Measurements from ENCODE around the gene CACNA2D3. TPM values are rescaled to one million over a fixed set of nuclear protein-coding genes. Genes with fewer than 3 reads are reported as not detected.

CACNA2D3 gene
- total RNA-seq, 1 donor from 2014 or later = not detected

GRCh38 chr3:54217828-54218227 lies 95.5 kb downstream of the CACNA2D3 start:
- no peaks in the 10 kb centered on the region for H3K9me3 Mint-ChIP-seq
- intact Hi-C loops (cut with micrococcal nuclease) = no loop called here
- no peaks in the 10 kb centered on the region for H3K4me1 Mint-ChIP-seq (ENCODE audit: low read depth)
- no peaks in the 10 kb centered on the region for H3K27me3 Mint-ChIP-seq (ENCODE audit: insufficient read depth)
- H3K27ac Mint-ChIP-seq = no peak overlapping the region
- DNase-seq (ENCODE audit: low spot score) = no peak
- no peaks in the 10 kb centered on the region for H3K36me3 Mint-ChIP-seq (ENCODE audit: low read depth)
- no peak overlapping the region for H3K4me3 Mint-ChIP-seq

- no peaks in the 10 kb centered on the region for H3K9me3 Mint-ChIP-seq
- H3K36me3 Mint-ChIP-seq (ENCODE audit: low read depth) = no peaks in the 10 kb centered on the region
- no peaks in the 10 kb centered on the region for H3K27me3 Mint-ChIP-seq (ENCODE audit: insufficient read depth)
- no peak overlapping the region for H3K27ac Mint-ChIP-seq
- no peak overlapping the region for H3K4me3 Mint-ChIP-seq
- no peaks in the 10 kb centered on the region for H3K4me1 Mint-ChIP-seq (ENCODE audit: low read depth)
- no peak for DNase-seq (ENCODE audit: low spot score)
- intact Hi-C loops (cut with micrococcal nuclease) = no loop called here
These were observed 100.0 kb downstream of the CACNA2D3 start for GRCh38 chr3:54222316-54222715.

DNA sequence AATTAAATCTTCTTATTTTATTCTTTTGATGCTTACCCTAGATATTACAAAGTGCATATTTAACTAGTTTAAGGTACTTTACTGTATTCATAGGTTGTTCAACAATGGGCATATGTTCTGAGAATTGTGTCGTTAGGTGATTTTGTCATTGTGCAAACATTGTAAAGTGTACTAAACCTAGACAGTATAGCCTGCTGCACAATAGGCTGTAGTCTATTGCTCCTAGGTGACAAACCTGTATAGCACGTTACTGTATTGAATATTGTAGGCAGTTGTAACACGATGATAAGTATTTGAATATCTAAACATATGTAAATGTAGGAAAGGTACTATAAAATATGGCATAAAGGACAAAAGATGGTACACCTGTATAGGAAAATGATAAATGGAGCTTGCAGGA lies 100.7 kb downstream of the CACNA2D3 start:
- Mint-ChIP-seq H3K4me1 (ENCODE audit: low read depth) (no peaks in the 10 kb centered on the region), H3K36me3 (ENCODE audit: low read depth) (no peaks in the 10 kb centered on the region), H3K4me3 (no peak overlapping the region), H3K9me3 (no peaks in the 10 kb centered on the region), H3K27ac (no peak overlapping the region), H3K27me3 (ENCODE audit: insufficient read depth) (no peaks in the 10 kb centered on the region)
- intact Hi-C loops (cut with micrococcal nuclease) = no loop called here
- no peak for DNase-seq (ENCODE audit: low spot score)

DNA sequence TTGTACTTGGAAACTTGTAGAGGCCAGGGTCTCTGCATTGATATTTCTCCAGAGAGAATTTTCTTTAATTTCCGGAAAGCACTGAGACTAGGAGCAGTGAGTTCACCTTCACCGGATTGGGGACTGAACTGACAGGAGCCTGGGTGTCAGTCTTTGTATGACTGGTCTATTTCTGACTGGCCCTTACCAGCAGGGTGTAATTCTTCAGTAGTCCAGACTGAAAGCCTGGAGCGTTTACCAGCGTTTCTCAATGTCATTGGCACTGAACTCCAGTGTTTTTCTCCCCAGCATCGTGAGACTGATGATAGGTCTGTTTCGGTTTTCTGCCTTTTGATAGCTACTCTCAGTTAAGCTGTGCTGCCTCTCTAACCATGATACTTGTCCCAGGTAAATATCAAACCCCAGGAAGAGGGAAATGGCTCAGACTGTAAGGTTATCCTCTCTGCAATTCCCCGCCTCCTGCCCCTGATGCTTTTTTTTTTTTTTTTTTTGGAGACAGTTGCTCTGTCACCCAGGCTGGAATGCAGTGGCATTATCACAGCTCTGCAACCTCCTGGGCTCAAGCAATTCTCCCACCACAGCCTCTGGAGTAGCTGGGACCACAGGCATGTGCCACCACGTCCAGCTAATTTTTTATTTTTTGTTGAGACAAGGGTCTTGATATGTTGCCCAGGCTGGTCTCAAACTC lies 103.6 kb downstream of the CACNA2D3 start:
- Mint-ChIP-seq H3K27ac (no peak overlapping the region), H3K4me1 (ENCODE audit: low read depth) (no peaks in the 10 kb centered on the region), H3K4me3 (no peak overlapping the region), H3K9me3 (no peaks in the 10 kb centered on the region), H3K27me3 (ENCODE audit: insufficient read depth) (no peaks in the 10 kb centered on the region), H3K36me3 (ENCODE audit: low read depth) (no peaks in the 10 kb centered on the region)
- no peak for DNase-seq (ENCODE audit: low spot score)
- intact Hi-C loops (cut with micrococcal nuclease) = no loop called here

DNA sequence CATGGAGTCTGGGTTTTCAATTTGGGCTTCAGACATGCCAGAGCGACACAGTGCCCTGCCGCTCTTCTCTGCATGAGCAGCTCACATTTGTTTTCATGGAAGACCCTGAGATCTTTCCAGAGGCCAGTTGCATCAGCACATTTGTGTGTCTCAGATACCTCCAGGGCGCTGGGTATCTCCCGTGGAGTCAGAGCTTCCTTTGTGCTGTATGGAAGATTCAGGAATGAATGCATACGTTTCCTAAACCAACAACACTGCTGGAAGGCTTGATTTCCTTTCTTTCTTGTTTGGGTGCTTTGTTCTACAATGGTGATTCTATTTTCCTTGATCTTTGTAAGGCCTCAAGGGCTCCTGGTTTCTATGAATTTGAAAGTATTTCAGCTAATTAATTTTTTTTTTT lies 106.5 kb downstream of the CACNA2D3 start:
- Mint-ChIP-seq H3K4me3 (no peak overlapping the region), H3K9me3 (no peaks in the 10 kb centered on the region), H3K4me1 (ENCODE audit: low read depth) (no peaks in the 10 kb centered on the region), H3K27ac (no peak overlapping the region), H3K36me3 (ENCODE audit: low read depth) (no peaks in the 10 kb centered on the region), H3K27me3 (ENCODE audit: insufficient read depth) (no peaks in the 10 kb centered on the region)
- intact Hi-C loops (cut with micrococcal nuclease) = no loop called here
- no peak for DNase-seq (ENCODE audit: low spot score)

DNA sequence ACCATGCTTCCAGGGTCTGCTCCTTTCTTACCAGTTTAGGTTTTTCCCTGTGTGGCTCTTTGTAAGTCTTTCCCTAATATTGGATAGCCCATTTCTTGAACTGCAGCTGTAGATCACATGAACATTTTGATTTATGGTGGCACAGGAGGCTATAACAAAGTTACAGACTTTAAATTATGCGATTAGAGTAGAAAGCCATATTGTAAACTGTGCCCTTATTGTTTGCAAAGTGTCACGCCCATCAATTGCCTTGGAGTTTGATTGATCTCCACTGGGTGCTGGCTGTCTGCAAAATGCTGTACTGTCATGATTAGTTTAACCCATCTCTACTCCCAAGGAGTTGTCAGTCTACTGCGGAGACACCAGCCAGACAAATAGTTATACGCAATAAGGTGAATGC lies 110.3 kb downstream of the CACNA2D3 start:
- no peaks in the 10 kb centered on the region for H3K27me3 Mint-ChIP-seq (ENCODE audit: insufficient read depth)
- intact Hi-C loops (cut with micrococcal nuclease) = no loop called here
- no peak for DNase-seq (ENCODE audit: low spot score)
- H3K27ac Mint-ChIP-seq = no peak overlapping the region
- no peaks in the 10 kb centered on the region for H3K9me3 Mint-ChIP-seq
- H3K4me3 Mint-ChIP-seq = no peak overlapping the region
- H3K4me1 Mint-ChIP-seq (ENCODE audit: low read depth) = no peaks in the 10 kb centered on the region
- H3K36me3 Mint-ChIP-seq (ENCODE audit: low read depth) = no peaks in the 10 kb centered on the region

- no peaks in the 10 kb centered on the region for H3K36me3 Mint-ChIP-seq (ENCODE audit: low read depth)
- no peaks in the 10 kb centered on the region for H3K27me3 Mint-ChIP-seq (ENCODE audit: insufficient read depth)
These were observed 113.6 kb downstream of the CACNA2D3 start for GRCh38 chr3:54235998-54236397.

GRCh38 chr3:54237109-54237508 lies 114.8 kb downstream of the CACNA2D3 start:
- Mint-ChIP-seq H3K27me3 (ENCODE audit: insufficient read depth) (no peaks in the 10 kb centered on the region), H3K27ac (no peak overlapping the region)

More at GRCh38 chr3:54235998-54236397, 113.6 kb downstream of the CACNA2D3 start:
- DNase-seq (ENCODE audit: low spot score) = no peak
- H3K4me1 Mint-ChIP-seq (ENCODE audit: low read depth) = no peaks in the 10 kb centered on the region
- H3K27ac Mint-ChIP-seq = no peak overlapping the region
- intact Hi-C loops (cut with micrococcal nuclease) = no loop called here
- no peak overlapping the region for H3K4me3 Mint-ChIP-seq
- H3K9me3 Mint-ChIP-seq = no peaks in the 10 kb centered on the region

DNA sequence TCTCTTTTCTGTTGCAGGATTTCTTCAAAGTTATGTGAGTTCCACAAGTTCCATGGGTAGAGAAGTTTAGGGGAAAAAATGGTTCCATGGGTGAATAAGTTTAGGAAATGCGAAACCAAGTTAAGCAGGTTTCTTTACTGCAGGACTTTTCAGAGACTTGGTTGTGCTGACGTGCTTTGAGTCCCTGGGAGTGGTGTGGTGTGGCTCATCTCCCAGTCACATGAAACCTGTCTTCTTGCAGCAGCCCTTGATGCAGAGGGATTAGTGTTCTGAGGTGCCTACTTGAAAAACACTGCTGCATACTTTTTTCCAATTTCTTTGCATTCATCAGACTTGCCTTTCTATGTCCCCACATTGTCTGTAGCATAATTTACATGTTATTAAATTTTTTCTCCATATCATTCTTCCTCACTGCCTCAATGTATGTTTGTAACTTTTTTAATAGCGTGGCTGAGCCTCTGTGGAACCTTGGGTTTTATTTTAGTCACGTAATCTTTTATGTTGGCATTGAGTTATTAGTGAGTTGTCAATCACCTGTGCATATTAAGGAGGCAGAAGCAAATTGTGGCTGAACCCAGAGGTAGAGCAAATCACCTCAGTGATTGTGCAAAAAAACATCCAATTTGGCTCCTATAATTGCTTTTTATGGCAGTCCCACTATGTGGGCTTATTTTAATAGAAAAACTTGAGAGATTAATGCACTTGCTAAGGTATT lies 115.6 kb downstream of the CACNA2D3 start:
- Mint-ChIP-seq H3K27ac (no peak overlapping the region), H3K4me1 (ENCODE audit: low read depth) (no peaks in the 10 kb centered on the region), H3K4me3 (no peak overlapping the region), H3K36me3 (ENCODE audit: low read depth) (no peaks in the 10 kb centered on the region), H3K9me3 (no peaks in the 10 kb centered on the region), H3K27me3 (ENCODE audit: insufficient read depth) (no peaks in the 10 kb centered on the region)
- DNase-seq (ENCODE audit: low spot score) = no peak
- intact Hi-C loops (cut with micrococcal nuclease) = no loop called here

More at GRCh38 chr3:54237109-54237508, 114.8 kb downstream of the CACNA2D3 start:
- Mint-ChIP-seq H3K4me3 (no peak overlapping the region), H3K4me1 (ENCODE audit: low read depth) (no peaks in the 10 kb centered on the region), H3K36me3 (ENCODE audit: low read depth) (no peaks in the 10 kb centered on the region), H3K9me3 (no peaks in the 10 kb centered on the region)
- DNase-seq (ENCODE audit: low spot score) = no peak
- intact Hi-C loops (cut with micrococcal nuclease) = no loop called here

DNA sequence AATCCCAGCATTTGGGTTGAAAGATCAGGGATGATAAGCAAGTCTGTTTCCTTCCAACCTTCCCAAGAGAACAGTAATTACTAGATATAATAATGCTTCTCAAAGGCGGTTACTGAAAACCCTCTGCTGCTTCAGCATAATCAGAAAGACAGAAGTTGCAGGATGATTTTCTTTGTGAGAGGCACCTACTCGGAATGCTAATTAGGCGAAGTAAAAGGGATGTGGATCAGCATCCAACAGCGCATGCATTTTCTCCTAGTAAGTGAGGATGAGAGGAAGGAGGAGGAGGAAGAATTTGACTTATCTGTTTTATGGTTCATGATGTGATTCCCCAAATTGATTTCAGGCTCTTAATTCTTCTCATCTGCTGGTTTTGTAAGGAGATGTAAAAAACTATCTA lies 118.0 kb downstream of the CACNA2D3 start:
- no peaks in the 10 kb centered on the region for H3K36me3 Mint-ChIP-seq (ENCODE audit: low read depth)
- no peaks in the 10 kb centered on the region for H3K9me3 Mint-ChIP-seq
- no peaks in the 10 kb centered on the region for H3K4me1 Mint-ChIP-seq (ENCODE audit: low read depth)
- no peak overlapping the region for H3K27ac Mint-ChIP-seq
- DNase-seq (ENCODE audit: low spot score) = no peak
- intact Hi-C loops (cut with micrococcal nuclease) = no loop called here
- no peaks in the 10 kb centered on the region for H3K27me3 Mint-ChIP-seq (ENCODE audit: insufficient read depth)
- no peak overlapping the region for H3K4me3 Mint-ChIP-seq

GRCh38 chr3:54243056-54243931 lies 120.9 kb downstream of the CACNA2D3 start:
- intact Hi-C loops (cut with micrococcal nuclease) = no loop called here
- no peak for DNase-seq (ENCODE audit: low spot score)
- no peak overlapping the region for H3K4me3 Mint-ChIP-seq
- H3K27ac Mint-ChIP-seq = no peak overlapping the region
- H3K36me3 Mint-ChIP-seq (ENCODE audit: low read depth) = no peaks in the 10 kb centered on the region
- no peaks in the 10 kb centered on the region for H3K27me3 Mint-ChIP-seq (ENCODE audit: insufficient read depth)
- no peaks in the 10 kb centered on the region for H3K9me3 Mint-ChIP-seq
- no peaks in the 10 kb centered on the region for H3K4me1 Mint-ChIP-seq (ENCODE audit: low read depth)

DNA sequence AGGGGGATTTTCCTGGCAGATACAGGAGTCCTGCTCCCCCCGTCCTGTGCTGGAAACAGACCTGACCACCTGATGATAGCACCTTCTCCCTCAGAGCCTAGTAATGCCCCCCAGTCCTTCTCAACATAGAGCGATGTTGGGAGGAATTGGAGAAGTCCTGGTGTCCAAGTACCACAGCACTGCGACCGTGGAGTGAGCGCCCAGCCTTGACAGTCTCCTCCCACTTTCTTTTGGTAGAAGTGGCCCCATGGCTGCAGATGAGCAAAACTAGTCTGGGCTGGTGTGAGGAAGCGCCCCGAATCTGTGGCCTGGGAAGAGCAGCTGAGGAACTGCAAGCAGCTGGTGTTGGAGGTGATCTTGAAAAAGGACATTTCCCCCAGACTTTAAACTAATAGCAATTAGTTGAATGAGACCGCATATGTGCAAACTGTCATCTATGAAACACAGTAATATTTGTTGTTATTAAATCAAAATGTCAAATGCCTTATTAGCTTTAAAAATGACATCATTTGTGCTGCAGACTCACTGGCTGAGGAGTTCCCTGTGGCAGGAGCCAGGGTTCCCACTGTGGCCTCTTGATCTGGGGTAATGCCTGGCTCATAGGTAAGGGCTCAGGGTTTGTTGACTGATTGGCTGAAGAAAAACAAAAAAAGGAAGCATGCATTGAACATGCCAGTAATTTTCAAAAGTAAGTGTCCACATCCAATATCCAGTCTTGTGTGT lies 121.8 kb downstream of the CACNA2D3 start:
- Mint-ChIP-seq H3K9me3 (no peaks in the 10 kb centered on the region), H3K27ac (no peak overlapping the region), H3K4me1 (ENCODE audit: low read depth) (no peaks in the 10 kb centered on the region), H3K36me3 (ENCODE audit: low read depth) (no peaks in the 10 kb centered on the region), H3K27me3 (ENCODE audit: insufficient read depth) (no peaks in the 10 kb centered on the region), H3K4me3 (no peak overlapping the region)
- DNase-seq (ENCODE audit: low spot score) = no peak
- intact Hi-C loops (cut with micrococcal nuclease) = no loop called here
